Right lobe of liver (tissue), 6 donors: ENCODE data around the gene ZNF800. TPM values are rescaled to one million over a fixed set of nuclear protein-coding genes. Genes with fewer than 3 reads are reported as not detected.
"Not testable (repeated sequence)": the region's sequence is repeated elsewhere in the genome, so short reads cannot be mapped to it uniquely, and the experiment has no call there.

Experiments
- ATAC-seq, 4 donors: fragments of 200-7000 bp; cut with Tn5 transposase; one replicate each; pipeline ENCODE4 v1.9.1; 2020; ENCODE audit warnings: mild to moderate bottlenecking in 4 of 4, moderate library complexity in 4 of 4
- DNase-seq, 3 donors: peaks; one replicate each; pipeline ENCODE4 v3.0.0-alpha.2; 2020
- H3K27ac ChIP-seq, 3 donors: fragments of 200-600 bp; one replicate each; pipeline ENCODE4 v1.8.0; 2022
- H3K27me3 ChIP-seq, 2 donors: fragments of 200-600 bp; one replicate each; pipeline ENCODE4 v1.8.0; 2022
- H3K36me3 ChIP-seq, 4 donors: fragments of 200-600 bp; sonication (generic) in 1 of 4; one replicate each; pipeline versions ENCODE4 v1.5.1 to v1.8.0; 2017 to 2022; ENCODE audit warnings: control low read depth in 1 of 4
- H3K4me1 ChIP-seq, 4 donors: fragments of 200-600 bp; sonication (generic) in 1 of 4; one replicate each; pipeline versions ENCODE4 v1.5.1 to v1.8.0; 2017 to 2022; ENCODE audit warnings: control low read depth in 1 of 4
- H3K4me3 ChIP-seq, 3 donors: fragments of 200-600 bp; one replicate each; pipeline ENCODE4 v1.8.0; 2022
- H3K9me3 ChIP-seq, 4 donors: fragments of 200-600 bp; sonication (generic) in 1 of 4; one replicate each; pipeline versions ENCODE4 v1.5.1 to v1.8.0; 2017 to 2022; ENCODE audit warnings: control low read depth in 1 of 4
- CTCF ChIP-seq, 4 donors: fragments of 200-600 bp in 3 of 4; fragments of 450-650 bp in 1 of 4; IDR thresholded peaks; one replicate each; pipeline versions ENCODE4 v1.5.1 to v1.8.0; 2016 to 2022; ENCODE audit warnings: antibody characterized with exemption in 4 of 4, mild to moderate bottlenecking in 2 of 4
- POLR2A ChIP-seq: fragments of 450-650 bp; IDR thresholded peaks from one replicate; pipeline ENCODE4 v1.6.1; 2017; ENCODE audit warnings: antibody characterized with exemption, mild to moderate bottlenecking
- WGBS: methylation state at CpG from one replicate; pipeline ENCODE4 v1.1.6; 2018; ENCODE audit warnings: low coverage, low lambda C conversion rate; ENCODE audit not compliant: insufficient coverage; ENCODE audit errors: missing lambda C conversion rate; 5-methylcytosine and 5-hydroxymethylcytosine counted together
- intact Hi-C, 2 donors: fragments of 100-400 bp; cut with DNase I; formaldehyde crosslinking; loops; one replicate each; pipeline versions ENCODE4 v1.11.2 to v1.14.1; 2022
- total RNA-seq, 6 experiments: library from RNA; depleted of rRNA in 2 of 6; stranded (reverse); fragments of >200 nt in 2 of 6; fragmentation: NEBNext Ultra II Directional in 3 of 6; extraction: Animal tissue kit (Norgen Biotek cat#: 25700) in 3 of 6; gene quantifications; one replicate each; pipeline versions ENCODE4 v1.1.0 to v1.2.4, GENCODE V29; 2016 to 2023
- donor health status: DM: no; HTN: yes; CAD: no.
- donor health status: DM: no; HTN: no; CAD: no.
- donor health status: DM: no; HTN: no; CAD: no.
- donor health status: DM: no; HTN: yes; CAD: no.
- donor health status: DM: no; HTN: yes; CAD: no.

The ZNF800 gene
- total RNA-seq, 6 experiments from 2014 or later: 12.5 to 32.3 (median 15.3) TPM

DNA sequence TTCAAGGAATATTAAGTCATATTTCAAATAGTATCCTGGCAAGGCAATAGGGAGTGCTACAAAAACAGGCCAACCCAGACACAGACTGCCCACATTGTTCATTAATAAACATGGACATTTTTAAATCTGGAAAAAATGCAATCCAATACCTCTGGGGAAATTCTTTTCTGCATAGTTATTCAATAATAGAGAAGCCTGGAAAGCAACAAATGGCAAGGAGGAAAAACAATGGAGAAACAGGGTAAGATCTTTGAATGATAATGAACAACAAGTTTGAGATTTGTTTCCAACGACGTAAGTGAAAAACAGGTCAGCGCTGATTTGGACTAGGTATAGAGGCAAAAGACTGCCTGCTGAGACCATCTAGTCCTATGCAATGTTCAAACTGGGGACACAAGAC lies 44.7 kb upstream of the ZNF800 start:
- 85% methylated on average over 3 of the region's 3 CpGs for WGBS
- Histone ChIP-seq H3K27ac (no peak overlapping the region), H3K9me3 (no peaks in the 10 kb centered on the region), H3K36me3 (no peaks in the 10 kb centered on the region), H3K4me3 (no peak overlapping the region), H3K4me1 (no peaks in the 10 kb centered on the region), H3K27me3 (no peaks in the 10 kb centered on the region)
- intact Hi-C loops: no loop called here
- TF ChIP-seq POLR2A: no peak
- TF ChIP-seq CTCF (IDR thresholded peaks at IDR 0.05): no peak
- ATAC-seq (no peak), DNase-seq (no peak)

DNA sequence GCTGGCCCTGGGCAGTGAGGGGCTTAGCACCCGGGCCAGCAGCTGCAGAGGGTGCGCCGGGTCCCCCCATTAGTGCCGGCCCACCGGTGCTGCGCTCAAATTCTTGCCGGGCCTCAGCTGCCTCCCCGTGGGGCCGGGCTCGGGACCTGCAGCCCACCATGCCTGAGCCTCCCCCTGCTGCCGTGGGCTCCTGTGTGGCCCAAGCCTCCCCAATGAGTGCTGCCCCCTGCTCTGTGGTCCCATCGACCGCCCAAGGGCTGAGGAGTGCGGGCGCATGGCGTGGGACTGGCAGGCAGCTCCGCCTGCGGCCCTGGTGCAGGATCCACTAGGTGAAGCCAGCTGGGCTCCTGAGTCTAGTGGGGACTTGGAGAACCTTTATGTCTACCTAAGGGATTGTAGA lies 36.8 kb upstream of the ZNF800 start:
- H3K4me1 ChIP-seq, intact Hi-C loops, H3K36me3 ChIP-seq, DNase-seq, ATAC-seq, H3K27me3 ChIP-seq, H3K9me3 ChIP-seq, H3K27ac ChIP-seq, H3K4me3 ChIP-seq: not testable (repeated sequence)
- WGBS: no CpG with 5 or more reads among the region's 18 CpGs

DNA sequence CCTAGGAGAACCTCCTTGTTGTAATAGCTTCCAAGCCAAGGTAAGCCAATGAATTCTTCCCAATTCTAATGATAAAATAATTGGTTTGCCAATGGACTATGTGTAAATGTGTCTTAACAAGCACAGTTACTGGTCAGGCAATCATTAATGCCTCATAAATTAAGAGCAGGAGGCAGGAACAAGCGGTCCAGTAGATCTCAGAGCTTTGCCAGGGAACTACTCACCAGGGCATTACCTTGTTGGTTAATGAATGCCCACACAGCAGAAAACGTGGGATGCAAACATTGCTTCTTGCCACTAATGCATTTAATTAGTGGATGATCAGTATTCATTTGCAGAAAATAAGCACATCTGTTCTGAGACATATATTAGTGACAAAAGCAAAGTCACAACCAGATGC lies 26.7 kb upstream of the ZNF800 start:
- H3K9me3 ChIP-seq: no peaks in the 10 kb centered on the region
- DNase-seq (no peak), ATAC-seq (no peak)
- TF ChIP-seq CTCF (IDR thresholded peaks at IDR 0.05) (no peak), POLR2A (no peak)
- 50% methylated on average over 2 of the region's 2 CpGs for WGBS
- no peak overlapping the region for H3K27ac ChIP-seq
- H3K36me3 ChIP-seq: no peaks in the 10 kb centered on the region
- no peaks in the 10 kb centered on the region for H3K4me1 ChIP-seq
- intact Hi-C loops: no loop called here
- H3K27me3 ChIP-seq: no peaks in the 10 kb centered on the region
- H3K4me3 ChIP-seq: no peak overlapping the region

DNA sequence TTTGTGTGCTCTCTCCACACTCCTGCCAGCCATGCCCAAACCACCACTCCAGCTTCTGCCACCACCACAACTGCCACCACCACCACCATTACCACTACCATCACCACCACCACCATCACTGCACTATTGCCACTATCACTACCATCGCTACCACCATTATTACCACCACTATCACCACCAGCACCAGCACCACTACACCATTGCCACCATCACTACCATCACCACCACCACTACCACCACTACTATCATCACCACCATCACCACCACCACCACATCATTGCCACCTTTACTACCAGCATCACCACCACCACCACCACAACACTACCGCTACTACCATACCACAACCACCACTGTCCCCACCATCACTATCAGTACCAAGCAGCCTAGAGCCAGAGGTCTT lies 26.0 kb upstream of the ZNF800 start:
- TF ChIP-seq CTCF (IDR thresholded peaks at IDR 0.05) (no peak), POLR2A (no peak)
- DNase-seq: no peak
- H3K9me3 ChIP-seq: no peaks in the 10 kb centered on the region
- WGBS: 45% methylated on average over 2 of the region's 2 CpGs
- H3K4me1 ChIP-seq: no peaks in the 10 kb centered on the region
- no peak overlapping the region for H3K27ac ChIP-seq
- H3K4me3 ChIP-seq: no peak overlapping the region
- intact Hi-C loops: no loop called here
- H3K36me3 ChIP-seq: no peaks in the 10 kb centered on the region
- no peak for ATAC-seq
- H3K27me3 ChIP-seq: no peaks in the 10 kb centered on the region

DNA sequence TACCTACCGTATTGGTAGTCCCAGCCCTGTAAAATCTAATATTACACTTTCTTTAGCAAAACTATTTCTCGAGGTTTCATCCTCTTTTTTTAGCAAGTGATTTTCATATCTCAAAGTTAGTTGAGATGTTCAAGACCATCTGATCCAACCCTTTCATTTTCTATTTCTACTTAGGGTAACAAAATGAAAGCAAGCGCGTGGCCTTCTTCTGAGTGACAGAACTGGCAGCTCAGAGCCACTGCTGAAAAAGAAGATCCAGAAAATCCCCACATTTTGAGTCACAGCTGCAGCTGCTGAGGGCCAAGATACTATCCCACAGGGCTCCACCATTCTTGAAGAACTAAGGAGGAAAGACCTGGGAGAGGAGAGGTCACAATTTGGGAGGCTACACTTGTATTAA lies 24.8 kb upstream of the ZNF800 start:
- Histone ChIP-seq H3K27ac (no peak overlapping the region), H3K9me3 (no peaks in the 10 kb centered on the region), H3K27me3 (no peaks in the 10 kb centered on the region), H3K36me3 (no peaks in the 10 kb centered on the region), H3K4me1 (no peaks in the 10 kb centered on the region), H3K4me3 (no peak overlapping the region)
- intact Hi-C loops: no loop called here
- ATAC-seq: no peak
- TF ChIP-seq POLR2A (no peak), CTCF (IDR thresholded peaks at IDR 0.05) (no peak)
- no peak for DNase-seq
- 63% methylated on average over 4 of the region's 4 CpGs for WGBS
